MM.1S (cell line): ENCODE data around the gene C10orf90.

Experiments used
- EZH2 ChIP-seq: fragments of 300-600 bp; sonication (generic); optimal IDR thresholded peaks from 2 replicates; pipeline ENCODE3; 2017; ENCODE audit warnings: low read depth, mild to moderate bottlenecking, antibody characterized with exemption, low read length, mixed read lengths
- EZH2phosphoT487 ChIP-seq: fragments of 300-600 bp; sonication (generic); IDR thresholded peaks from 2 replicates; pipeline ENCODE4 v1.6.1; 2018; ENCODE audit warnings: antibody characterized with exemption, low read length
- TF ChIP-seq, protein P1 (sequence below): fragments of 300-600 bp; sonication (generic); IDR thresholded peaks from 2 replicates; pipeline ENCODE4 v1.5.1; 2016; ENCODE audit warnings: antibody characterized with exemption, low read length, mixed read lengths

GRCh38 chr10:126570245-126570570 is 100.3 kb downstream of the C10orf90 start:
- TF ChIP-seq, protein P1, sequence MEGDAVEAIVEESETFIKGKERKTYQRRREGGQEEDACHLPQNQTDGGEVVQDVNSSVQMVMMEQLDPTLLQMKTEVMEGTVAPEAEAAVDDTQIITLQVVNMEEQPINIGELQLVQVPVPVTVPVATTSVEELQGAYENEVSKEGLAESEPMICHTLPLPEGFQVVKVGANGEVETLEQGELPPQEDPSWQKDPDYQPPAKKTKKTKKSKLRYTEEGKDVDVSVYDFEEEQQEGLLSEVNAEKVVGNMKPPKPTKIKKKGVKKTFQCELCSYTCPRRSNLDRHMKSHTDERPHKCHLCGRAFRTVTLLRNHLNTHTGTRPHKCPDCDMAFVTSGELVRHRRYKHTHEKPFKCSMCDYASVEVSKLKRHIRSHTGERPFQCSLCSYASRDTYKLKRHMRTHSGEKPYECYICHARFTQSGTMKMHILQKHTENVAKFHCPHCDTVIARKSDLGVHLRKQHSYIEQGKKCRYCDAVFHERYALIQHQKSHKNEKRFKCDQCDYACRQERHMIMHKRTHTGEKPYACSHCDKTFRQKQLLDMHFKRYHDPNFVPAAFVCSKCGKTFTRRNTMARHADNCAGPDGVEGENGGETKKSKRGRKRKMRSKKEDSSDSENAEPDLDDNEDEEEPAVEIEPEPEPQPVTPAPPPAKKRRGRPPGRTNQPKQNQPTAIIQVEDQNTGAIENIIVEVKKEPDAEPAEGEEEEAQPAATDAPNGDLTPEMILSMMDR, result no peak
- no peak for TF ChIP-seq EZH2
- TF ChIP-seq EZH2phosphoT487, result no peak
